Stimulated activated CD8-positive, alpha-beta memory T cell treated with anti-CD3 and anti-CD28 coated beads, Interleukin-4, amount 100 ng/mL, for 24 hours (primary cell): ENCODE measurements around the gene EXO1.

Source experiments
- DNase-seq: peaks from one replicate; pipeline ENCODE4 v3.0.0-alpha.2; 2020; ENCODE audit warnings: low read depth

The EXO1 gene

DNA sequence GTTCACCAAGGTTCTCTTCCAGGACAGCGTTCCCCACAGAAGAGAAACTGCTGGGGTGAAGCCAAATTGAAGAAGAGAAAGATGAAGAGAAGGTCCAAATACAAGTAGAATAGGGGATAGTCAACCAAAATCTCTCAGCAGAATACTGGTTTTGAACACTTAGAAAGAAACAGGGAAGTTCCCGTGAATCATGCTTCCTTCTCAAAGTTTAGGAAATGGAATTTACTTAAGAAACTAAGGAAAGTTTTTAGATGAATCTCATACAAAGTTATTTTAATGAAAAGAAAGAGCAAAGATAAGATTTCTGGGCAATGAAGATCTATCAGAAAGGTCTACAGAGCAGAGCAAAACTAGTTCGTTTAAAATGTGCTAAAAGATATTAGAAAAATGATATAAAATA is 43.3 kb downstream of the EXO1 start:
- no peak for DNase-seq

- no peak for DNase-seq
These were observed 46.0 kb downstream of the EXO1 start for GRCh38 chr1:241894016-241894415.

DNA sequence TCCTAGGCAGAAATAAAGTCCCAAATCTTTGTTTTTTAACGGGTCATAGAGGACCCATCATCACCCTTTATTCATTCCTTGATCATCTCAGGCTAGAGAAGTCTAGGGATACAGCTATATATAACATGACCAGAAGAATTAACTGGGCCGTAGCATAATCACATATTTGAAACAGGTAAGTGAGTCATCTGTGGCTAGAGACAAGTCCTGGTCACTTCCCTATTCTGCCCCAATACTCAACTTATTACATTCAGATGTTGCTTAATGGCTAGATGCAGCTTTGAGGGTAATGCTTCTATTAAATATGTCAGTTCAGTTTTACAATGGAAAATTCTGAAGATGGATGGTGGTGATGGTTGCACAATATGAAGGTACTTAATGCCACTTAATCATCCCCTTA is 47.0 kb downstream of the EXO1 start:
- DNase-seq: no peak

DNA sequence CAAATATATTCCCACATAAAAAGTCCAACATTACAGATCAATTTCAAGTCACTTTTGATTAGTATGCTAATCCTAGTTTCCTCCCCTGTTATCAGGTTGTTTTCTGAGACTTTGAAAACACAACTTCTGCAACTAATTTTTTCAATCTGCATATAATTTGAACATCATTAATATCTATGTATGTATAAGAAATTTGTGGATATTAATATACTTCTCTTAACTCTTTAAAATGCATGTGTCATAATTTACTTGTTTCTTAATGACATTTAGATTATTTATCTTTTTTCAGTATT is 48.6 kb downstream of the EXO1 start:
- DNase-seq: no peak

GRCh38 chr1:241899210-241899609 is 51.2 kb downstream of the EXO1 start:
- DNase-seq: no peak

GRCh38 chr1:241900381-241900780 is 52.4 kb downstream of the EXO1 start:
- DNase-seq: no peak

DNA sequence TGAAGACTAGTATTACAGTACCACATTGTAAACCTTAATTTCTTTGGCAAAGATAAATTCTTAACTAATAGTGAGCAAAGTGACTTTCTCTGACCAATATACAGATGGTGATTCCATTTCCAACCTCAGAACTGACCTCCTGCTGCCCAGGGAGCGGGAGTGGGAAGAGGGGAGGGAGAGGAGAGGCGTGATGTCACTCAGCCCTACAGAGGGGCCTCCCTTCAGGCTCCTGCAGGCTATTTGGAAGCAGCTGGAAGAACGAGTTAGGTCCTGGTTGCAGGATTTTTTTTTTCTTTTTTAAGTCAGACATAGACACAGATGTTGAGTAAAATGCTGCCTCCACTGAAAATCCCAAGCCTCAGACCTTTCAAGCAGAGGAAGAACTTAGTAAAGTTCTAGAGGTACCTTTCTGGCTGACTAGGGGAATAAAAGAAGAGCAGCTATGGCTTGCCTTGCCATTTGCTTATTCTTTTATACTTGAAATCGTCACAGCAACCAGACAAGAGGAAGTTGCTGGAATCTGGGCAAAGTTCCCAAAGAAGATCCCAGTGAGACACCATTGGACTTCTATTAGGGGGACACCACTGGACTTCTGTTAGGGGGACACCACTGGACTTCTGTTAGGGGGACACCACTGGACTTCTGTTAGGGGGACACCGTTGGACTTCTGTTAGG is 54.5 kb downstream of the EXO1 start:
- no peak for DNase-seq

GRCh38 chr1:241916196-241916595 is 68.2 kb downstream of the EXO1 start:
- DNase-seq: no peak

- no peak for DNase-seq
These were observed 69.5 kb downstream of the EXO1 start for GRCh38 chr1:241917487-241917886.

- DNase-seq: no peak
These were observed 70.9 kb downstream of the EXO1 start for GRCh38 chr1:241918879-241919278.

DNA sequence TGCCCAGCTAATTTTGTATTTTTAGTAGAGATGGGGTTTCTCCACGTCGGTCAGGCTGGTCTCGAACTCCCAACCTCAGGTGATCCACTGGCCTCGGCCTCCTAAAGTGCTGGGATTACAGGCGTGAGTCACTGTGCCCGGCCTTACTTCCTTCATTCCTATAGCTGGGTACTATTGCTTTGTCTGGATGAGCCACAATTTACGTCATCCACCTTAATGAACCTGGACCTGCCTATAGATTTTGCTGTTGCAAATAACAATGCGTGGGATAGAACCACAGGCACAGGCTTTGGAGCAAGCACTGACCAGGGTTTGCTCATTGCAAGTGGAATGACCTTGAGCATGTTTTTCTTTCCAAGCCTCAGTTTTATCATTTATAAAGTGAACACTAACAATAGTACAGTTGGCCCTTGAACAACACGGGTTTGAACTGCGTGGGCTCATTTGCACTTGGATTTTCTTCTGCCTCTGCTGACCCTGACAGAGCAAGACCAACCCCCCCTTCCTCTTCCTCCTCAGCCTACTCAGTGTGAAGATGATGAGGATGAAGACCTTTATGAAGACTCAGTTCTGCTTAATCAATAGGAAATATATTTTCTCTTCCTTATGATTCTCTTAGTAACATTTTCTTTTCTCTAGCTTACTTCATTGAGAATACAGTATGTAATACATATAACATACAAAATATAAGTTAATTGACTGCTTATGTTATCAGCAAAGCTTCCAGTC is 76.2 kb downstream of the EXO1 start:
- DNase-seq: no peak

DNA sequence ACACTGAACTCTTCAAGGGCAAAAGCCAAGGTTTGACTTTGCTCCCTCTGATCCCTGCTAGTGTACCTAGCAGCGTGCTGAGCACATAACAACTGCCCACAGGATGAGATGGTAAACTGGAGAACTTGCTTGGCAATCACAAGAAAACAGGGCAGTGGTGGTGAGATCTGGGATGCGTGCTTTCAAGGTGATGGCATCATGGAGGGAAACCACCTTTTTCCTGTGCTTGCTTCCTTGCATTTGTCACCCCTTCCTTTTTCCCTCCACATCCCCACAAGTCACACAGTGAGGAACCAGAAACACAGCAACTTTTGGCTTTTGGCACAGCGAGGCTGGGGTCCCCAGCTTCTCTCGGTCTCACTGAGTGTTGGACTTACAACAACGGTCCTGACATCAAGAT is 78.1 kb downstream of the EXO1 start:
- DNase-seq: no peak

DNA sequence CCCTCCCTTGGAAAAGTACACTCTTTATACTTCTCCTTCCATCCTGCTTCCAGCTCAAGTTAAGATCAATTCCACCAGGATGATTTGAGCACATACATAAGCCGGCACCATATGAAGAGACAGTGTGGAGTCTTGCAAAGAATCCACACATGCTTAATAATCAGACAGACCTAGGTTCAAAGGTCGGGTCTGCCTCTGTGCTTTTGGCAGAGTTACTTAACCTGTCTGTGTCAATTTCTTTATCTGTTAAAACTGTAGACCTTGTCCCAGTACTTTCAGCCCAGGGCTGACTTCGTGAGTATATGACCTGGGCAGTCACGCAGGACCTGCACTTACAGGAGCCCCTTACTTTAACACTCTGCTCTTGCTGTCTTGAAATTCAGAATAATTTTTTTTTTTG is 79.3 kb downstream of the EXO1 start:
- no peak for DNase-seq

DNA sequence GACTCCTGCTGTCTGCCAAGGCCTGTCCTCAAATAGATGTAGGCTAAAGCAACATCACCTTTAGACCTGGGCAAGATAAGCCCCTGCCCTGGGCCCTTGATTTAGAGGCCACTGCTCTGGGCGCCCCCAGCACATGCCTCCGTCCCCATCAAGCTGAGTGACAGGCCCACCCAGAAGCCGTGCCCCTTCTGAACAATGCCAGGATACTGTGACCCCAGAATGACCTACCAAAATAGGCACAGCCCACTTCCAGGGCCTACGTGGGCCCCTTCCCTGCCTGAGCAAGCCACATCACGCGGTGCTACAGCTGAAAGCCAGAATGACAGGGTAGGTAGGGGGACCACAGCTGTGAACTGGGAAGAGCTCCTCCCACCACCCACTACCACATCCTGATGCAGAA is 84.8 kb downstream of the EXO1 start:
- DNase-seq: no peak

DNA sequence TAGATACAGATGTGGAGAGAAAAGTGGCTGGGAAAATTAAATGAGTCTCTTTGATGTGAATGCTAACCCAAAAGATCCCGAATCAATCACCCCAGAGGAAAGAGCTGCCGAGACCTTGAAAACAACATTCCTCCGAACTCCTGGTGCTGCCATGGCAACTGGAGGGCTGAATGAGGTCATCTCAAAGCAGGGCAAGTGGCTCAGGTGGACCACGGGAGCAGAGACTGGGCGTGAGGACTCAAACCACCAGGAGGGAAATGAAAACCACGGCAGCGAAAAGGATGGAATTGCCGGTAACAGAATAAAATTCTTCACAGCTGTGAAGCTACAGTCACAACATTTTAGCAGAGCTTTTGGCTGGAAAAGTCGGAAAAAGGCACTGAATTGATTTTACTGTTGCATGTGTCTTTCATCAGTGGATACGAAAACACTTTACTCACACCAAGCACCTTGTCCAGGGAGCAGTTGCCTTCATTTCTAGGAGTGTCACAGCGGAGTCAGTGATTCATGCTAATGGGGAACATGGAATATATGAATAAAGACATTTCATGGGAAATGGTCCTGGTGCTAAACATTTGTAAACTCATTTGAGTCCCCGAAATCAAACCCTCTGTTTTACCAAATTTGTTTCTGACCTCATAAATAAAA is 86.3 kb downstream of the EXO1 start:
- no peak for DNase-seq

GRCh38 chr1:241934866-241935265 is 86.9 kb downstream of the EXO1 start:
- no peak for DNase-seq
